Endothelial cell of umbilical vein (primary cell): ENCODE data around the gene TGDS. TPM values are rescaled to one million over a fixed set of nuclear protein-coding genes. Genes with fewer than 3 reads are reported as not detected.

Experiments used
- BruUV-seq: library from RNA; stranded (reverse); fragments of 400-500 nt; replicated peaks from 2 replicates; lab custom pipeline; 2021; lab: Mats Ljungman, UMichigan
- CTCF ChIA-PET: fragments of 300-600, 350-600 bp; sonication (Branson Sonifier 250); formaldehyde crosslinking; loops from one replicate; lab custom pipeline; 2021; ENCODE audit warnings: antibody characterized with exemption, inconsistent platforms; lab: Charles Lee
- POLR2A ChIA-PET: fragments of 300-600, 350-600 bp; sonication (Branson Sonifier 250); formaldehyde crosslinking; loops from one replicate; lab custom pipeline; 2021; ENCODE audit warnings: antibody characterized with exemption, inconsistent platforms; lab: Charles Lee
- DNase-seq: peaks from one replicate; pipeline ENCODE4 v3.0.0-alpha.2; 2011; ENCODE audit warnings: low read depth, low spot score
- FAIRE-seq: peaks from 2 replicates; lab custom pipeline; 2011; peaks lifted over from hg19 to GRCh38; lab: Jason Lieb, UNC
- H2AFZ ChIP-seq: 2 replicates; pipeline ENCODE4 v1.6.0; 2012; ENCODE audit warnings: low read depth, low read length, control low read depth, inconsistent platforms
- H3K27ac ChIP-seq: 2 replicates; pipeline ENCODE4 v1.5.1; 2011; ENCODE audit warnings: low read depth, mild to moderate bottlenecking, control low read depth, low read length, moderate library complexity; ENCODE audit not compliant: insufficient read depth
- H3K27me3 ChIP-seq, 2 experiments: 2 replicates each; pipeline versions ENCODE4 v1.6.0 to v1.6.1; 2011; ENCODE audit warnings: low read length in 2 of 2, mixed read lengths in 1 of 2; ENCODE audit not compliant: control insufficient read depth in 2 of 2, insufficient read depth in 2 of 2
- H3K36me3 ChIP-seq, 2 experiments: 2 replicates in 1 of 2; 3 replicates in 1 of 2; pipeline ENCODE4 v1.5.1; 2011; ENCODE audit warnings: low read length in 2 of 2, mild to moderate bottlenecking in 1 of 2, moderate library complexity in 1 of 2; ENCODE audit not compliant: control insufficient read depth in 2 of 2, insufficient read depth in 2 of 2; ENCODE audit errors: extremely low read depth in 1 of 2
- H3K4me1 ChIP-seq: 3 replicates; pipeline ENCODE4 v1.5.1; 2011; ENCODE audit warnings: mild to moderate bottlenecking, low read length; ENCODE audit not compliant: control insufficient read depth, insufficient read depth; ENCODE audit errors: extremely low read depth
- H3K4me2 ChIP-seq: 2 replicates; pipeline ENCODE4 v1.6.1; 2011; ENCODE audit warnings: low read length, control low read depth, mixed read lengths; ENCODE audit not compliant: insufficient read depth
- H3K4me3 ChIP-seq, 3 experiments: fragments of 200-600 bp in 1 of 3; sonication (generic), shearing (Covaris generic) in 1 of 3; replicated peaks in 1 of 3; 2 replicates each; pipeline ENCODE4 v1.5.1; 2011 to 2016; ENCODE audit warnings: control low read depth in 3 of 3, low read length in 3 of 3, mild to moderate bottlenecking in 2 of 3, inconsistent platforms in 1 of 3, low read depth in 1 of 3, moderate library complexity in 1 of 3; ENCODE audit not compliant: insufficient read depth in 1 of 3
- H3K79me2 ChIP-seq: 2 replicates; pipeline ENCODE4 v1.6.0; 2012; ENCODE audit warnings: low read length, inconsistent platforms; ENCODE audit not compliant: control insufficient read depth, insufficient read depth
- H3K9ac ChIP-seq: replicated peaks from 2 replicates; pipeline ENCODE3; 2011; ENCODE audit warnings: low read length, control low read depth; ENCODE audit not compliant: insufficient read depth; ENCODE audit errors: extremely low read depth
- H3K9me1 ChIP-seq: replicated peaks from 3 replicates; pipeline ENCODE4 v1.6.0; 2011; ENCODE audit warnings: mild to moderate bottlenecking, low read length; ENCODE audit not compliant: control insufficient read depth, insufficient read depth; ENCODE audit errors: extremely low read depth
- H3K9me3 ChIP-seq: replicated peaks from 2 replicates; pipeline ENCODE4 v1.5.1; 2012; ENCODE audit warnings: low read length, inconsistent platforms; ENCODE audit not compliant: control insufficient read depth, insufficient read depth
- H4K20me1 ChIP-seq: replicated peaks from 2 replicates; pipeline ENCODE3; 2011; ENCODE audit warnings: mild to moderate bottlenecking, low read length; ENCODE audit not compliant: control insufficient read depth, insufficient read depth; ENCODE audit errors: extremely low read depth
- CTCF ChIP-seq, 2 donors: IDR thresholded peaks; 1 replicate in 1 of 2; 2 replicates in 1 of 2; pipeline ENCODE4 v1.5.1; 2011; ENCODE audit warnings: low read length in 2 of 2, mild to moderate bottlenecking in 2 of 2, moderate library complexity in 2 of 2, control low read depth in 1 of 2, inconsistent platforms in 1 of 2, low read depth in 1 of 2; ENCODE audit not compliant: insufficient read depth in 1 of 2; ENCODE audit errors: extremely low read depth in 1 of 2
- EZH2 ChIP-seq: IDR thresholded peaks from 2 replicates; pipeline ENCODE4 v1.6.1; 2012; ENCODE audit warnings: borderline replicate concordance, low read depth, mild to moderate bottlenecking, moderate library complexity, low read length, inconsistent platforms; ENCODE audit not compliant: severe bottlenecking
- FOS ChIP-seq: IDR thresholded peaks from 2 replicates; pipeline ENCODE4 v1.6.1; 2011; ENCODE audit warnings: mild to moderate bottlenecking, low read length, moderate library complexity, borderline replicate concordance; ENCODE audit not compliant: insufficient read depth
- GATA2 ChIP-seq: IDR thresholded peaks from 2 replicates; pipeline ENCODE4 v1.7.0; 2011; ENCODE audit warnings: low read depth, mild to moderate bottlenecking, moderate library complexity, mixed read lengths, low read length; ENCODE audit not compliant: insufficient read length, insufficient read depth
- JUN ChIP-seq: IDR thresholded peaks from 2 replicates; pipeline ENCODE4 v1.6.1; 2011; ENCODE audit warnings: borderline replicate concordance, low read depth; ENCODE audit not compliant: insufficient read length, insufficient read depth
- MAX ChIP-seq: IDR thresholded peaks from 2 replicates; pipeline ENCODE4 v1.6.1; 2011; ENCODE audit not compliant: insufficient read depth, insufficient read length
- MYC ChIP-seq: IDR thresholded peaks from one replicate; pipeline ENCODE4 v1.6.1; 2011; ENCODE audit warnings: mild to moderate bottlenecking, low read depth, low read length
- POLR2A ChIP-seq: IDR thresholded peaks from 2 replicates; pipeline ENCODE4 v1.6.1; 2012; ENCODE audit warnings: low read depth, mild to moderate bottlenecking, control low read depth, low read length
- POLR2AphosphoS5 ChIP-seq: IDR thresholded peaks from 2 replicates; pipeline ENCODE4 v1.6.1; 2012; ENCODE audit warnings: low read depth, mild to moderate bottlenecking, control low read depth, low read length, moderate library complexity; ENCODE audit not compliant: insufficient read depth
- dilution Hi-C: fragments of 300-500 bp; cut with MboI; formaldehyde crosslinking; loops from one replicate; pipeline ENCODE4 v1.15.0; 2019; ENCODE audit warnings: low sequenced_read_pairs; ENCODE audit not compliant: extremely low pct_ligation_motif_present
- intact Hi-C: fragments of 100-400 bp; cut with micrococcal nuclease; formaldehyde crosslinking; loops from one replicate; pipeline ENCODE4 v1.10.0; 2022
- polyA plus RNA-seq, 4 experiments: library from polyadenylated mRNA; depleted of rRNA in 3 of 4; stranded (reverse) in 3 of 4; unstranded in 1 of 4; fragments of >200 nt; gene quantifications; 2 replicates each; pipeline versions ENCODE4 v1.2.1 to v1.2.3, GENCODE V29; 2011 to 2012; ENCODE audit warnings: missing spikeins in 1 of 4
- total RNA-seq: library from RNA; stranded (reverse); gene quantifications from 2 replicates; pipeline ENCODE4 v1.2.3, GENCODE V29; 2021

The TGDS gene
- total and polyA plus RNA-seq, 2 donors (not counting 3 experiments of a cell fraction or from before 2014, with no cell fraction given) = 7.3 to 9.3 TPM

DNA sequence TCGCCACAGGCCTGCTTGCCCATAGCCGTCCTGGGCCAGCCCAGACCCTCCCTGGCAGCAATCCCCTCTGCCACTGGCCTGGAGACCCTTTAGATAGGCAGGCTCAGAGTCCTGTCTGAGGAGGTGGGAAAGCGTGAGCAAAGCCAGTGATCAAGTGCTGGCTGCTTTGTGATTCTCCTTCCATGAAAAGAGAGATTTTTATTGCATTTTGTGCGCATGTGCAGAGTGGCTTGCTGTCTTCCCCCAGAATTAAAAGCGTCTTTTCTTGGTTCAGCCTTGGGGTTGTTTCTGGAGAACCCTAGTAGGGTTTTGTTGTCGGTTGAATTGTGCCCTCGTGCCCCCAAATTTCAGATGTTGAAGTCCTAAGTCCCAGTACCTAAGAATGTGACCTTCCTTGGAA lies 71.5 kb downstream of the TGDS start:
- Histone ChIP-seq H3K4me2 (no peak overlapping the region), H2AFZ (no peak overlapping the region), H3K79me2 (no peaks in the 10 kb centered on the region), H3K4me3 (no peak overlapping the region), H4K20me1 (no peaks in the 10 kb centered on the region), H3K27me3 (no peaks in the 10 kb centered on the region), H3K4me1 (no peaks in the 10 kb centered on the region), H3K36me3 (no peaks in the 10 kb centered on the region), H3K9me3 (no peaks in the 10 kb centered on the region), H3K9me1 (no peaks in the 10 kb centered on the region), H3K27ac (no peak overlapping the region), H3K9ac (no peak overlapping the region)
- no TSS peak for BruUV-seq
- CTCF ChIA-PET = no interaction called here
- dilution Hi-C loops (no loop called here), intact Hi-C loops (no loop called here)
- DNase-seq = no peak
- FAIRE-seq = no peak
- TF ChIP-seq EZH2 (no peak), POLR2A (no peak), POLR2AphosphoS5 (no peak), MAX (no peak), CTCF (IDR thresholded peaks at IDR 0.05; ENCODE audit: extremely low read depth in 1 of 2, insufficient read depth in 1 of 2, low read depth in 1 of 2, low read length in 2 of 2) (no peak), JUN (no peak), MYC (no peak), FOS (no peak), GATA2 (no peak)
- POLR2A ChIA-PET = no interaction called here

Other genes starting within 250 kb of the TGDS start
- not detected in 2 replicates for gene DCT, start 116.5 kb downstream of the TGDS start, total RNA-seq
- gene DCT, start 116.5 kb downstream of the TGDS start, polyA plus RNA-seq = not detected in 2 replicates
- 8.3 and 8.9 TPM in 2 replicates for gene GPR180, start 5.7 kb upstream of the TGDS start, total RNA-seq
- gene GPR180, start 5.7 kb upstream of the TGDS start, polyA plus RNA-seq = 2.5 and 3.1 TPM in 2 replicates
- not detected in 2 replicates for gene SOX21, start 116.4 kb upstream of the TGDS start, total RNA-seq
- gene SOX21, start 116.4 kb upstream of the TGDS start, polyA plus RNA-seq = not detected in 2 replicates